ENCODE results near the gene BTN1A1.

DNA sequence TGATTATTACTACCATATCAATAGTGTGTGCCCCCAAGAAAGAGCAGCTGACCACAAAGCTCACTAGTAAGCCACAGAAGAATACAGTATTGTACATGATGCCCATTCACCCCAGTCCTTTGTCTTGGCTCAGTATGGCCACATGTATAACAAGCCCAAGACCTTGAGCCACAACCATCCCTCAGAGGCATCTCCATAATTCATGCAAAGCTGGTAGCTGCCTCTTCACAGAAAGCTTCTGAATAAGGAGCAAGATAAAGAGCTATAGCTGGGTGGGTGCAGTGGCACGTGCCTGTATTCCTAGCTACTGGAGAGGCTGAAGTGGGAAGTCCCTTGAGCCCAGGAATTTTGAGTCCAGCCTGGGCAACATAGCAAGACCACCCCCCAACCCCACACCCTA, 4.8 kb upstream of the BTN1A1 start:
- no peak for TF ChIP-seq YY1 (IDR thresholded peaks at IDR 0.05; ENCODE audit: insufficient read depth, insufficient read length)
- no peak for TF ChIP-seq ZNF274 (IDR thresholded peaks at IDR 0.05; ENCODE audit: low read depth, low read length)
